Ovary (tissue), 9 donors: ENCODE results near the gene MRPL57. TPM values are rescaled to one million over a fixed set of nuclear protein-coding genes. Genes with fewer than 3 reads are reported as not detected.
"Not testable (repeated sequence)": the region's sequence is repeated elsewhere in the genome, so short reads cannot be mapped to it uniquely, and the experiment has no call there.

Source experiments
- DNase-seq, 5 donors: peaks; one replicate each; pipeline ENCODE4 v3.0.0-alpha.2; 2019 to 2020
- H3K27ac ChIP-seq, 2 donors: fragments of 200-600 bp; one replicate each; pipeline versions ENCODE4 v1.5.1 to v1.8.0; 2019 to 2022
- H3K27me3 ChIP-seq: fragments of 200-600 bp; one replicate; pipeline ENCODE4 v1.8.0; 2022
- H3K36me3 ChIP-seq: fragments of 200-600 bp; sonication (generic); one replicate; pipeline ENCODE4 v1.5.1; 2019
- H3K4me1 ChIP-seq: one replicate; pipeline ENCODE4 v1.8.1; 2013; ENCODE audit warnings: mild to moderate bottlenecking, moderate library complexity; ENCODE audit not compliant: insufficient read depth
- H3K4me3 ChIP-seq: fragments of 200-600 bp; sonication (generic); one replicate; pipeline ENCODE4 v1.5.1; 2017
- H3K9me3 ChIP-seq, 2 donors: fragments of 200-600 bp in 1 of 2; sonication (generic) in 1 of 2; one replicate each; pipeline versions ENCODE4 v1.5.1 to v1.8.1; 2013 to 2019; ENCODE audit warnings: mild to moderate bottlenecking in 1 of 2, moderate library complexity in 1 of 2
- CTCF ChIP-seq, 3 donors: fragments of 450-650 bp in 2 of 3; fragments of 200-600 bp in 1 of 3; IDR thresholded peaks; one replicate each; pipeline versions ENCODE4 v1.5.1 to v1.8.0; 2016 to 2022; ENCODE audit warnings: antibody characterized with exemption in 3 of 3, mild to moderate bottlenecking in 1 of 3
- EP300 ChIP-seq: sonication (generic); formaldehyde crosslinking; IDR thresholded peaks from one replicate; pipeline ENCODE4 v1.6.1; 2017; ENCODE audit warnings: antibody characterized with exemption
- POLR2A ChIP-seq: fragments of 450-650 bp; IDR thresholded peaks from one replicate; pipeline ENCODE4 v1.6.1; 2017; ENCODE audit warnings: antibody characterized with exemption, mild to moderate bottlenecking, moderate library complexity
- WGBS, 3 donors: extraction: QIAGEN DNeasy Blood & Tissue Kit in 1 of 3; methylation state at CpG; one replicate each; pipeline versions ENCODE4 v1.1.5 to v1.1.7; 2013 to 2017; 5-methylcytosine and 5-hydroxymethylcytosine counted together
- intact Hi-C, 4 donors: fragments of 100-400 bp; cut with DNase I; formaldehyde crosslinking; loops; one replicate each; pipeline versions ENCODE4 v1.11.0 to v1.15.1; 2022 to 2023
- polyA plus RNA-seq, 2 donors: library from polyadenylated mRNA; stranded (reverse); fragments of 200-250 nt in 1 of 2; fragments of 350-450 nt in 1 of 2; fragmentation: Illumina TruSeq in 1 of 2; extraction: RNeasy Lipid Tissue Mini Kit (QIAGEN cat#74804) in 1 of 2; gene quantifications; one replicate each; pipeline ENCODE4 v1.2.3, GENCODE V29; 2013 to 2014
- total RNA-seq, 7 donors: library from RNA; depleted of rRNA in 2 of 7; stranded (reverse); fragments of >200 nt in 2 of 7; fragmentation: NEBNext Ultra II Directional in 3 of 7; extraction: Animal tissue kit (Norgen Biotek cat#: 25700) in 3 of 7; gene quantifications; one replicate each; pipeline versions ENCODE4 v1.1.0 to v1.2.4, GENCODE V29; 2016 to 2023
- donor health status: DM: no; HTN: no; CAD: no; lungs with moderate emphysema.
- donor health status: DM: no; HTN: no; CAD: no.
- donor health status: Bipolar disorder and iron deficiency.
- donor health status: DM: yes; HTN: yes; CAD: no.
- donor health status: DM: no; HTN: no; CAD: no.
- donor health status: DM: yes; HTN: yes; CAD: no.

The MRPL57 gene
- total and polyA plus RNA-seq, 9 donors, result 16.1 to 39.3 (median 19.7) TPM

GRCh38 chr13:21202767-21203531, 26.5 kb downstream of the MRPL57 start:
- intact Hi-C loops, result no loop called here
- Histone ChIP-seq H3K9me3 (no peaks in the 10 kb centered on the region), H3K4me1 (no peaks in the 10 kb centered on the region), H3K27me3 (no peaks in the 10 kb centered on the region), H3K4me3 (no peak overlapping the region), H3K27ac (no peak overlapping the region), H3K36me3 (no peaks in the 10 kb centered on the region)
- no peak for DNase-seq
- no peak for TF ChIP-seq POLR2A
- TF ChIP-seq EP300, result no peak
- no peak for TF ChIP-seq CTCF (IDR thresholded peaks at IDR 0.05)
- WGBS, 3 donors, result 51 to 64% (median 55%) methylated on average over 3 of the region's 3 CpGs

- WGBS, 3 donors, result 79 to 84% (median 80%) methylated on average over 3 of the region's 3 CpGs
- TF ChIP-seq EP300 (no peak), POLR2A (no peak), CTCF (IDR thresholded peaks at IDR 0.05) (no peak)
- intact Hi-C loops, result no loop called here
- no peak overlapping the region for H3K27ac ChIP-seq
- no peaks in the 10 kb centered on the region for H3K4me1 ChIP-seq
- H3K27me3 ChIP-seq, result no peaks in the 10 kb centered on the region
- no peaks in the 10 kb centered on the region for H3K36me3 ChIP-seq
- DNase-seq, result no peak
- H3K4me3 ChIP-seq, result no peak overlapping the region
- no peaks in the 10 kb centered on the region for H3K9me3 ChIP-seq
Observed at GRCh38 chr13:21208652-21209154, 32.2 kb downstream of the MRPL57 start.

- TF ChIP-seq CTCF (IDR thresholded peaks at IDR 0.05) (no peak), POLR2A (no peak), EP300 (no peak)
- WGBS, 3 donors, result 80 to 84% (median 83%) methylated on average over 7 of the region's 7 CpGs
- no peak overlapping the region for H3K27ac ChIP-seq
- no peak for DNase-seq
- no peaks in the 10 kb centered on the region for H3K27me3 ChIP-seq
- no peaks in the 10 kb centered on the region for H3K36me3 ChIP-seq
- no peaks in the 10 kb centered on the region for H3K4me1 ChIP-seq
- H3K9me3 ChIP-seq, result no peaks in the 10 kb centered on the region
- intact Hi-C loops, result no loop called here
- no peak overlapping the region for H3K4me3 ChIP-seq
Observed at GRCh38 chr13:21212138-21212775, 35.8 kb downstream of the MRPL57 start.

- H3K4me3 ChIP-seq, H3K27ac ChIP-seq, H3K27me3 ChIP-seq, H3K4me1 ChIP-seq, intact Hi-C loops, DNase-seq, H3K36me3 ChIP-seq, H3K9me3 ChIP-seq: not testable (repeated sequence)
- WGBS, 3 donors, result 78 to 88% (median 84%) methylated on average over 6 of the region's 6 CpGs
Observed at GRCh38 chr13:21215419-21215818, 39.0 kb downstream of the MRPL57 start.

GRCh38 chr13:21216332-21216731, 39.9 kb downstream of the MRPL57 start:
- Histone ChIP-seq H3K4me3 (no peak overlapping the region), H3K9me3 (no peaks in the 10 kb centered on the region), H3K4me1 (no peaks in the 10 kb centered on the region), H3K27me3 (no peaks in the 10 kb centered on the region), H3K27ac (no peak overlapping the region), H3K36me3 (no peaks in the 10 kb centered on the region)
- TF ChIP-seq EP300 (no peak), CTCF (IDR thresholded peaks at IDR 0.05) (no peak), POLR2A (no peak)
- DNase-seq, result no peak
- WGBS, 3 donors, result 7 to 23% (median 8%) methylated on average over 13 of the region's 13 CpGs
- intact Hi-C loops, result no loop called here
